ENCODE measurements around the gene MANEAL. TPM values are rescaled to one million over a fixed set of nuclear protein-coding genes. Genes with fewer than 3 reads are reported as not detected.

The MANEAL gene
- total RNA-seq: 1.1 and 1.3 TPM in 2 replicates

GRCh38 chr1:37793773-37794371 lies at the start of gene MANEAL:
Gene MANEAL, plus strand, starts transcription at chr1:37793847. Its CDS starts 336 bp downstream, at chr1:37794183.

GRCh38 chr1:37764888-37765441 lies 28.7 kb upstream of the MANEAL start, which contains the start of gene EPHA10:
Gene EPHA10, minus strand, starts transcription at chr1:37765120. Its CDS starts 54 bp downstream, at chr1:37765066.

GRCh38 chr1:37807555-37808368 lies 14.1 kb downstream of the MANEAL start, which contains the start of the genes C1orf122 and YRDC:
Gene C1orf122, plus strand, starts transcription at chr1:37807790. Its CDS starts 615 bp downstream, at chr1:37808405.
Gene YRDC, minus strand, starts transcription at chr1:37808208. Its CDS starts 28 bp downstream, at chr1:37808180.

Other genes starting within 250 kb of the MANEAL start
- 11.0 and 13.8 TPM in 2 replicates for gene SNIP1, start 239.6 kb upstream of the MANEAL start, total RNA-seq
- gene DNALI1, start 236.9 kb upstream of the MANEAL start, total RNA-seq: 3.9 TPM in 2 replicates
- 52.5 and 55.8 TPM in 2 replicates for gene GNL2, start 197.9 kb upstream of the MANEAL start, total RNA-seq
- gene RSPO1, start 159.0 kb upstream of the MANEAL start, total RNA-seq: 0.07 TPM in 1 of 2 replicates, not detected in the other
- 1.7 and 3.7 TPM in 2 replicates for gene CDCA8, start 101.3 kb upstream of the MANEAL start, total RNA-seq
- gene EPHA10, start 28.7 kb upstream of the MANEAL start, total RNA-seq: not detected in 2 replicates
- 29.4 and 30.4 TPM in 2 replicates for gene C1orf122, start 13.9 kb downstream of the MANEAL start, total RNA-seq
- gene YRDC, start 14.4 kb downstream of the MANEAL start, total RNA-seq: 13.3 and 25.0 TPM in 2 replicates
- 6.6 and 6.9 TPM in 2 replicates for gene MTF1, start 65.7 kb downstream of the MANEAL start, total RNA-seq
- gene INPP5B, start 153.2 kb downstream of the MANEAL start, total RNA-seq: 23.3 and 30.0 TPM in 2 replicates
- gene SF3A3, start 196.2 kb downstream of the MANEAL start, total RNA-seq: 51.4 and 54.9 TPM in 2 replicates
- 24.6 and 26.9 TPM in 2 replicates for gene FHL3, start 211.7 kb downstream of the MANEAL start, total RNA-seq
- 24.9 and 25.6 TPM in 2 replicates for gene UTP11, start 218.9 kb downstream of the MANEAL start, total RNA-seq